Endothelial cell of umbilical vein (primary cell): Measurements from ENCODE around the gene TRDMT1. TPM values are rescaled to one million over a fixed set of nuclear protein-coding genes. Genes with fewer than 3 reads are reported as not detected.

Experiments
- BruUV-seq: library from RNA; stranded (reverse); fragments of 400-500 nt; replicated peaks from 2 replicates; lab custom pipeline; 2021; lab: Mats Ljungman, UMichigan
- CTCF ChIA-PET: fragments of 300-600, 350-600 bp; sonication (Branson Sonifier 250); formaldehyde crosslinking; loops from one replicate; lab custom pipeline; 2021; ENCODE audit warnings: antibody characterized with exemption, inconsistent platforms; lab: Charles Lee
- POLR2A ChIA-PET: fragments of 300-600, 350-600 bp; sonication (Branson Sonifier 250); formaldehyde crosslinking; loops from one replicate; lab custom pipeline; 2021; ENCODE audit warnings: antibody characterized with exemption, inconsistent platforms; lab: Charles Lee
- DNase-seq: peaks from one replicate; pipeline ENCODE4 v3.0.0-alpha.2; 2011; ENCODE audit warnings: low read depth, low spot score
- FAIRE-seq: peaks from 2 replicates; lab custom pipeline; 2011; peaks lifted over from hg19 to GRCh38; lab: Jason Lieb, UNC
- H2AFZ ChIP-seq: 2 replicates; pipeline ENCODE4 v1.6.0; 2012; ENCODE audit warnings: low read depth, low read length, control low read depth, inconsistent platforms
- H3K27ac ChIP-seq: 2 replicates; pipeline ENCODE4 v1.5.1; 2011; ENCODE audit warnings: low read depth, mild to moderate bottlenecking, control low read depth, low read length, moderate library complexity; ENCODE audit not compliant: insufficient read depth
- H3K27me3 ChIP-seq, 2 experiments: 2 replicates each; pipeline versions ENCODE4 v1.6.0 to v1.6.1; 2011; ENCODE audit warnings: low read length in 2 of 2, mixed read lengths in 1 of 2; ENCODE audit not compliant: control insufficient read depth in 2 of 2, insufficient read depth in 2 of 2
- H3K36me3 ChIP-seq, 2 experiments: 2 replicates in 1 of 2; 3 replicates in 1 of 2; pipeline ENCODE4 v1.5.1; 2011; ENCODE audit warnings: low read length in 2 of 2, mild to moderate bottlenecking in 1 of 2, moderate library complexity in 1 of 2; ENCODE audit not compliant: control insufficient read depth in 2 of 2, insufficient read depth in 2 of 2; ENCODE audit errors: extremely low read depth in 1 of 2
- H3K4me1 ChIP-seq: 3 replicates; pipeline ENCODE4 v1.5.1; 2011; ENCODE audit warnings: mild to moderate bottlenecking, low read length; ENCODE audit not compliant: control insufficient read depth, insufficient read depth; ENCODE audit errors: extremely low read depth
- H3K4me2 ChIP-seq: 2 replicates; pipeline ENCODE4 v1.6.1; 2011; ENCODE audit warnings: low read length, control low read depth, mixed read lengths; ENCODE audit not compliant: insufficient read depth
- H3K4me3 ChIP-seq, 3 experiments: fragments of 200-600 bp in 1 of 3; sonication (generic), shearing (Covaris generic) in 1 of 3; replicated peaks in 1 of 3; 2 replicates each; pipeline ENCODE4 v1.5.1; 2011 to 2016; ENCODE audit warnings: control low read depth in 3 of 3, low read length in 3 of 3, mild to moderate bottlenecking in 2 of 3, inconsistent platforms in 1 of 3, low read depth in 1 of 3, moderate library complexity in 1 of 3; ENCODE audit not compliant: insufficient read depth in 1 of 3
- H3K79me2 ChIP-seq: 2 replicates; pipeline ENCODE4 v1.6.0; 2012; ENCODE audit warnings: low read length, inconsistent platforms; ENCODE audit not compliant: control insufficient read depth, insufficient read depth
- H3K9ac ChIP-seq: replicated peaks from 2 replicates; pipeline ENCODE3; 2011; ENCODE audit warnings: low read length, control low read depth; ENCODE audit not compliant: insufficient read depth; ENCODE audit errors: extremely low read depth
- H3K9me1 ChIP-seq: replicated peaks from 3 replicates; pipeline ENCODE4 v1.6.0; 2011; ENCODE audit warnings: mild to moderate bottlenecking, low read length; ENCODE audit not compliant: control insufficient read depth, insufficient read depth; ENCODE audit errors: extremely low read depth
- H3K9me3 ChIP-seq: replicated peaks from 2 replicates; pipeline ENCODE4 v1.5.1; 2012; ENCODE audit warnings: low read length, inconsistent platforms; ENCODE audit not compliant: control insufficient read depth, insufficient read depth
- H4K20me1 ChIP-seq: replicated peaks from 2 replicates; pipeline ENCODE3; 2011; ENCODE audit warnings: mild to moderate bottlenecking, low read length; ENCODE audit not compliant: control insufficient read depth, insufficient read depth; ENCODE audit errors: extremely low read depth
- EZH2 ChIP-seq: IDR thresholded peaks from 2 replicates; pipeline ENCODE4 v1.6.1; 2012; ENCODE audit warnings: borderline replicate concordance, low read depth, mild to moderate bottlenecking, moderate library complexity, low read length, inconsistent platforms; ENCODE audit not compliant: severe bottlenecking
- FOS ChIP-seq: IDR thresholded peaks from 2 replicates; pipeline ENCODE4 v1.6.1; 2011; ENCODE audit warnings: mild to moderate bottlenecking, low read length, moderate library complexity, borderline replicate concordance; ENCODE audit not compliant: insufficient read depth
- GATA2 ChIP-seq: IDR thresholded peaks from 2 replicates; pipeline ENCODE4 v1.7.0; 2011; ENCODE audit warnings: low read depth, mild to moderate bottlenecking, moderate library complexity, mixed read lengths, low read length; ENCODE audit not compliant: insufficient read length, insufficient read depth
- MYC ChIP-seq: IDR thresholded peaks from one replicate; pipeline ENCODE4 v1.6.1; 2011; ENCODE audit warnings: mild to moderate bottlenecking, low read depth, low read length
- POLR2A ChIP-seq: IDR thresholded peaks from 2 replicates; pipeline ENCODE4 v1.6.1; 2012; ENCODE audit warnings: low read depth, mild to moderate bottlenecking, control low read depth, low read length
- POLR2AphosphoS5 ChIP-seq: IDR thresholded peaks from 2 replicates; pipeline ENCODE4 v1.6.1; 2012; ENCODE audit warnings: low read depth, mild to moderate bottlenecking, control low read depth, low read length, moderate library complexity; ENCODE audit not compliant: insufficient read depth
- dilution Hi-C: fragments of 300-500 bp; cut with MboI; formaldehyde crosslinking; loops from one replicate; pipeline ENCODE4 v1.15.0; 2019; ENCODE audit warnings: low sequenced_read_pairs; ENCODE audit not compliant: extremely low pct_ligation_motif_present
- intact Hi-C: fragments of 100-400 bp; cut with micrococcal nuclease; formaldehyde crosslinking; loops from one replicate; pipeline ENCODE4 v1.10.0; 2022
- polyA plus RNA-seq, 4 experiments: library from polyadenylated mRNA; depleted of rRNA in 3 of 4; stranded (reverse) in 3 of 4; unstranded in 1 of 4; fragments of >200 nt; gene quantifications; 2 replicates each; pipeline versions ENCODE4 v1.2.1 to v1.2.3, GENCODE V29; 2011 to 2012; ENCODE audit warnings: missing spikeins in 1 of 4
- total RNA-seq: library from RNA; stranded (reverse); gene quantifications from 2 replicates; pipeline ENCODE4 v1.2.3, GENCODE V29; 2021
- TF ChIP-seq, protein P1 (sequence below): IDR thresholded peaks from 2 replicates; pipeline ENCODE4 v1.6.1; 2011; ENCODE audit not compliant: insufficient read depth, insufficient read length
- TF ChIP-seq, protein P2 (sequence below), 2 donors: IDR thresholded peaks; 1 replicate in 1 of 2; 2 replicates in 1 of 2; pipeline ENCODE4 v1.5.1; 2011; ENCODE audit warnings: low read length in 2 of 2, mild to moderate bottlenecking in 2 of 2, moderate library complexity in 2 of 2, control low read depth in 1 of 2, inconsistent platforms in 1 of 2, low read depth in 1 of 2; ENCODE audit not compliant: insufficient read depth in 1 of 2; ENCODE audit errors: extremely low read depth in 1 of 2

Gene TRDMT1
- total and polyA plus RNA-seq, 2 donors (not counting 3 experiments of a cell fraction or from before 2014, with no cell fraction given) = 10.0 to 12.3 TPM

DNA sequence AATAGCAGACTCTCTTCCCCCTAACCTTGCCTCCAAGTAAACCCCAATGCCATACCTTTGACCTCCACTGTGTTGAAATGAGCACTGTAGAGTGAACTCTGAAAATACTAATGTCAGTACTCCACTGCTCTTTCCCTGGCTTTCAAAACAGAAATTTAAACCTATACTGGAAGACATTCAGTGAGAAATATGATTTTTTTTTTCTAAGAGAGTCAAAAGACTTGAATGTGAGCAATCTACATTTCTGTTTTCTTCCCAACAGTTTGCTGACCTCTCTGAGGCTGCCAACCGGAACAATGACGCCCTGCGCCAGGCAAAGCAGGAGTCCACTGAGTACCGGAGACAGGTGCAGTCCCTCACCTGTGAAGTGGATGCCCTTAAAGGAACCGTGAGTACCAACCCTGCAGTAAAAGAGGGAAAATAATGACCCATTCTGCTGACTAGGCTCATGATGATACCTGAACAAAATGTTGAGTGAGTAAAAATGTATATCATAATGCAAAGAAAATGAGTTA, 33.0 kb upstream of the TRDMT1 start:
- no peak overlapping the region for H2AFZ ChIP-seq
- FAIRE-seq = no peak
- no peaks in the 10 kb centered on the region for H3K27me3 ChIP-seq
- no peaks in the 10 kb centered on the region for H3K9me1 ChIP-seq
- dilution Hi-C loops (no loop called here), intact Hi-C loops (no loop called here)
- H3K27ac ChIP-seq = peak overlapping the region; percentile 16
- H3K79me2 ChIP-seq = peaks cover 58% of the 10 kb centered on the region
- H3K9me3 ChIP-seq = no peaks in the 10 kb centered on the region
- ChIA-PET POLR2A (no interaction called here), CTCF (interaction anchor here (0.8 to 1.2 kb wide), 2 partner anchors 172 to 382 kb away, joined by 4 read pairs; no protein-coding TSS in a partner anchor)
- BruUV-seq = no TSS peak
- peak overlapping the region; percentile 89 for H3K9ac ChIP-seq
- H4K20me1 ChIP-seq = peaks cover 28% of the 10 kb centered on the region
- H3K4me3 ChIP-seq = peak overlapping the region in 1 of 3 experiments; percentile 33
- H3K36me3 ChIP-seq = peaks cover 27 to 71% of the 10 kb centered on the region in 2 experiments
- TF ChIP-seq POLR2AphosphoS5 = no peak
- no peak for TF ChIP-seq GATA2
- TF ChIP-seq POLR2A = no peak
- no peak for TF ChIP-seq FOS
- TF ChIP-seq, protein P1, sequence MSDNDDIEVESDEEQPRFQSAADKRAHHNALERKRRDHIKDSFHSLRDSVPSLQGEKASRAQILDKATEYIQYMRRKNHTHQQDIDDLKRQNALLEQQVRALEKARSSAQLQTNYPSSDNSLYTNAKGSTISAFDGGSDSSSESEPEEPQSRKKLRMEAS = no peak
- no peak for TF ChIP-seq MYC
- no peak for TF ChIP-seq EZH2
- TF ChIP-seq, protein P2, sequence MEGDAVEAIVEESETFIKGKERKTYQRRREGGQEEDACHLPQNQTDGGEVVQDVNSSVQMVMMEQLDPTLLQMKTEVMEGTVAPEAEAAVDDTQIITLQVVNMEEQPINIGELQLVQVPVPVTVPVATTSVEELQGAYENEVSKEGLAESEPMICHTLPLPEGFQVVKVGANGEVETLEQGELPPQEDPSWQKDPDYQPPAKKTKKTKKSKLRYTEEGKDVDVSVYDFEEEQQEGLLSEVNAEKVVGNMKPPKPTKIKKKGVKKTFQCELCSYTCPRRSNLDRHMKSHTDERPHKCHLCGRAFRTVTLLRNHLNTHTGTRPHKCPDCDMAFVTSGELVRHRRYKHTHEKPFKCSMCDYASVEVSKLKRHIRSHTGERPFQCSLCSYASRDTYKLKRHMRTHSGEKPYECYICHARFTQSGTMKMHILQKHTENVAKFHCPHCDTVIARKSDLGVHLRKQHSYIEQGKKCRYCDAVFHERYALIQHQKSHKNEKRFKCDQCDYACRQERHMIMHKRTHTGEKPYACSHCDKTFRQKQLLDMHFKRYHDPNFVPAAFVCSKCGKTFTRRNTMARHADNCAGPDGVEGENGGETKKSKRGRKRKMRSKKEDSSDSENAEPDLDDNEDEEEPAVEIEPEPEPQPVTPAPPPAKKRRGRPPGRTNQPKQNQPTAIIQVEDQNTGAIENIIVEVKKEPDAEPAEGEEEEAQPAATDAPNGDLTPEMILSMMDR (IDR thresholded peaks at IDR 0.05; ENCODE audit: extremely low read depth in 1 of 2, insufficient read depth in 1 of 2, low read depth in 1 of 2, low read length in 2 of 2) = no peak
- peaks cover 36% of the 10 kb centered on the region for H3K4me1 ChIP-seq
- H3K4me2 ChIP-seq = peak overlapping the region; percentile 97
- DNase-seq = no peak
